NCI-H2227 (cell line): ENCODE results near the gene SPDYE18.
"Not testable (repeated sequence)": the region's sequence is repeated elsewhere in the genome, so short reads cannot be mapped to it uniquely, and the experiment has no call there.

Experiments
- DNase-seq: peaks from one replicate; lab custom pipeline; 2025; ENCODE audit not compliant: unreplicated experiment; lab: John Stamatoyannopoulos, UW

SPDYE18 gene

GRCh38 chr7:77062557-77062956 is at the start of gene SPDYE18:
Gene SPDYE18, minus strand, starts transcription at chr7:77062558. Its CDS starts 2,046 bp downstream, at chr7:77060512.
- DNase-seq = not testable (repeated sequence)

GRCh38 chr7:77108362-77108761 is 46.0 kb upstream of the SPDYE18 start:
- not testable (repeated sequence) for DNase-seq

GRCh38 chr7:77107659-77108058 is 45.3 kb upstream of the SPDYE18 start:
- not testable (repeated sequence) for DNase-seq

GRCh38 chr7:77105904-77106303 is 43.5 kb upstream of the SPDYE18 start:
- DNase-seq = not testable (repeated sequence)

GRCh38 chr7:77102671-77103070 is 40.3 kb upstream of the SPDYE18 start:
- DNase-seq = not testable (repeated sequence)

- not testable (repeated sequence) for DNase-seq
Measured at GRCh38 chr7:77101187-77101586, 38.8 kb upstream of the SPDYE18 start.

GRCh38 chr7:77100501-77100900 is 38.1 kb upstream of the SPDYE18 start:
- DNase-seq = not testable (repeated sequence)

- not testable (repeated sequence) for DNase-seq
Measured at GRCh38 chr7:77092301-77092700, 29.9 kb upstream of the SPDYE18 start.

GRCh38 chr7:77082192-77082591 is 19.8 kb upstream of the SPDYE18 start:
- not testable (repeated sequence) for DNase-seq

GRCh38 chr7:77080236-77080635 is 17.9 kb upstream of the SPDYE18 start:
- not testable (repeated sequence) for DNase-seq

- DNase-seq = not testable (repeated sequence)
Measured at GRCh38 chr7:77079624-77080023, 17.3 kb upstream of the SPDYE18 start.

GRCh38 chr7:77079112-77079511 is 16.8 kb upstream of the SPDYE18 start:
- not testable (repeated sequence) for DNase-seq

GRCh38 chr7:77077060-77077459 is 14.7 kb upstream of the SPDYE18 start:
- not testable (repeated sequence) for DNase-seq

- DNase-seq = not testable (repeated sequence)
Measured at GRCh38 chr7:77074786-77075396, 12.5 kb upstream of the SPDYE18 start.

- not testable (repeated sequence) for DNase-seq
Measured at GRCh38 chr7:77071108-77071507, 8.8 kb upstream of the SPDYE18 start.

GRCh38 chr7:77065869-77066268 is 3.5 kb upstream of the SPDYE18 start:
- DNase-seq = not testable (repeated sequence)

GRCh38 chr7:77063732-77064131 is 1.4 kb upstream of the SPDYE18 start:
- DNase-seq = not testable (repeated sequence)

- not testable (repeated sequence) for DNase-seq
Measured at GRCh38 chr7:77032261-77032660, 30.1 kb downstream of the SPDYE18 start, which contains the start of gene SPDYE17. Gene SPDYE17, minus strand, starts transcription at chr7:77032361. Its CDS starts 1,791 bp downstream, at chr7:77030570.

GRCh38 chr7:77026349-77026748 is 36.0 kb downstream of the SPDYE18 start:
- not testable (repeated sequence) for DNase-seq

- DNase-seq = not testable (repeated sequence)
Measured at GRCh38 chr7:77010074-77010680, 52.2 kb downstream of the SPDYE18 start.

- DNase-seq = not testable (repeated sequence)
Measured at GRCh38 chr7:77008000-77008399, 54.4 kb downstream of the SPDYE18 start.
